BE2C (cell line): Measurements from ENCODE around the gene C19orf25. TPM values are rescaled to one million over a fixed set of nuclear protein-coding genes. Genes with fewer than 3 reads are reported as not detected.

Source experiments
- DNase-seq: peaks from one replicate; pipeline ENCODE4 v3.0.0-alpha.2; 2020
- H3K27me3 ChIP-seq: fragments of 250-450 bp; sonication (Bioruptor Pico); 2 replicates; pipeline ENCODE4 v1.5.1; 2020; ENCODE audit warnings: mild to moderate bottlenecking
- H3K36me3 ChIP-seq: fragments of 250-450 bp; sonication (Bioruptor Pico); 2 replicates; pipeline ENCODE4 v1.5.1; 2020; ENCODE audit warnings: mild to moderate bottlenecking
- H3K4me1 ChIP-seq: fragments of 250-450 bp; sonication (Bioruptor Pico); 2 replicates; pipeline ENCODE4 v1.5.1; 2020
- H3K4me3 ChIP-seq: 2 replicates; pipeline ENCODE4 v1.5.1; 2011; ENCODE audit warnings: low read depth, low read length
- H3K9me3 ChIP-seq: fragments of 250-450 bp; sonication (Bioruptor Pico); 2 replicates; pipeline ENCODE4 v1.5.1; 2020
- polyA plus RNA-seq: library from polyadenylated mRNA; unstranded; fragments of >200 nt; gene quantifications from one replicate; pipeline ENCODE4 v1.2.1, GENCODE V29; 2012; ENCODE audit warnings: low read depth, missing spikeins; ENCODE audit not compliant: insufficient read length, insufficient read depth
- TF ChIP-seq, protein P1 (sequence below): IDR thresholded peaks from 2 replicates; pipeline ENCODE4 v1.5.1; 2012; ENCODE audit warnings: mild to moderate bottlenecking, low read depth, low read length

The C19orf25 gene
- polyA plus RNA-seq: 162 TPM

DNA sequence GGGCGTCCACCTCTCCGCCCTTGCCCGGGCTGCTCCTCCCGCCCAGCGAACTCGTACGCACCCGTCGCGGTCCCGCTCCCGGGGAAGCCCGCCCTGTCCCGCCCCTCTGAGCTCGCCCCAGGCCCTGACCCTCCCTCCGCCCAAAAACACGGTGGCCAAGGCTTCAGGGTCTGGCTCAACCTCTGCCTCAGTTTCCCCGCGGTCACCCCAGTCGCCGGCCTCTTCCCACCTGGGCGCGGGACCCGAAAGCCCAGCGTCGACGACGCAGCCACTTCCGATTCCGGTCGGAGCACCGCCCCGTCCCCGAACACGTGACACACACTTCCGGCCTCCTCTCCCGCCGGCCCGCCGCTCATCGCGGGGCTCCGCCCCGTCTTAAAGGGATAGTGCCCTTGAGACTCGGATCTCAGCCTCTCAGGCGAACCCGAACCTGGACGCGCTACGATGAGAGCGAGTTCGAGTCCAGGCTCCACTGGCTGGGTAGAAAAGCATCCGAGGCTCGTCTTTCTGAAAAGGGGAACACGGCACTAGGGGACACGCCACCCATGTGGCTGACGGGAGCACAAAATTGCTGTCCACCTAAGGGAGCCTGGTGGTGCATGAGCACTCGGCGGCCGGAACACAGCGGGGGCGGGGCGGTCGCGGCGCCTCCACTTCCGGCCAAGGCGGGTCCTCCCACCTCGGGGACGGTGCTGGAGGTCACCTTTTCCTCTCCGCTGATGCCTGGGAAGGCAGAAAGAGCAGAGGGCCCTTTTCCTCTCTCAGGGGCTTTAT lies at the start of gene C19orf25:
TSS of gene C19orf25 (minus strand) at position 282 of the 774 bp plus-strand sequence. CDS start 312 bp downstream, outside the sequence.
- 0 out of 2 replicates have a peak, but pooled peaks cover 2% of the 10 kb centered on the region for H3K36me3 ChIP-seq
- TF ChIP-seq, protein P1, sequence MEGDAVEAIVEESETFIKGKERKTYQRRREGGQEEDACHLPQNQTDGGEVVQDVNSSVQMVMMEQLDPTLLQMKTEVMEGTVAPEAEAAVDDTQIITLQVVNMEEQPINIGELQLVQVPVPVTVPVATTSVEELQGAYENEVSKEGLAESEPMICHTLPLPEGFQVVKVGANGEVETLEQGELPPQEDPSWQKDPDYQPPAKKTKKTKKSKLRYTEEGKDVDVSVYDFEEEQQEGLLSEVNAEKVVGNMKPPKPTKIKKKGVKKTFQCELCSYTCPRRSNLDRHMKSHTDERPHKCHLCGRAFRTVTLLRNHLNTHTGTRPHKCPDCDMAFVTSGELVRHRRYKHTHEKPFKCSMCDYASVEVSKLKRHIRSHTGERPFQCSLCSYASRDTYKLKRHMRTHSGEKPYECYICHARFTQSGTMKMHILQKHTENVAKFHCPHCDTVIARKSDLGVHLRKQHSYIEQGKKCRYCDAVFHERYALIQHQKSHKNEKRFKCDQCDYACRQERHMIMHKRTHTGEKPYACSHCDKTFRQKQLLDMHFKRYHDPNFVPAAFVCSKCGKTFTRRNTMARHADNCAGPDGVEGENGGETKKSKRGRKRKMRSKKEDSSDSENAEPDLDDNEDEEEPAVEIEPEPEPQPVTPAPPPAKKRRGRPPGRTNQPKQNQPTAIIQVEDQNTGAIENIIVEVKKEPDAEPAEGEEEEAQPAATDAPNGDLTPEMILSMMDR: no peak
- H3K4me1 ChIP-seq: peaks cover 3% of the 10 kb centered on the region
- H3K27me3 ChIP-seq: no peaks in the 10 kb centered on the region
- H3K9me3 ChIP-seq: no peaks in the 10 kb centered on the region
- peak; percentile 96 for DNase-seq
- H3K4me3 ChIP-seq: peak within 1 kb of the TSS; percentile 77

GRCh38 chr19:1527650-1528309 lies 48.8 kb upstream of the C19orf25 start:
- TF ChIP-seq, protein P1: no peak
- H3K4me3 ChIP-seq: no peak overlapping the region

DNA sequence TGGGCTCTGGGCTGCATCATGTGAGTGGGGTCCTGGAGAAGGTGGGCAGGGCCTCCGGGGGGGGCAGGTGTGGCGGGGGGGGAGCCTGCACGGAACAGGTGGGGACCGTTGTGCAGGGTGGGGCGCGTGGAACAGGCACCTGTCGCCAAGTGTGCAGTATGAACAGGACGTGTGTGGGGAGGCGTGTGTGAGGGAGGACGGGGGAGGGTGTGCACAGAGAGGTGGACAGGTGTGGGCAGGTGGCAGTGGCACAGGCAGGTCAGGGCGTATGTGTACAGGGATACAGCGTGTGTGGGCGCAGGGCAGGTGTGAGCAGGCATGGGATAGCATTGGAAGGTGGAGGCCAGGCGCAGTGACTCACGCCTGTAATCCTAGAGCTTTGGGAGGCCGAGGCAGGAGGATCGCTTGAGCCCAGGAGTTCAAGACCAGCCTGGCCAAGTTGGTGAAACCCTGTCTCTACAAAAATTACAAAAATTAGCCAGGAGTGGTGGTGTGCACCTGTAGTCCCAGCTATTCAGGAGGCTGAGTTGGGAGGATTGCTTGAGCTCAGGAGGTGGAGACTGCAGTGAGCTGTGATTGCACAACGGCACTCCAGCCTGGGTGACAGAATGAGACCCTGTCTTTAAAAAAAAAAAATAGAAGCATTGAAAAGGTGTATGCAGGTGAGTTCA lies 48.1 kb upstream of the C19orf25 start:
- Histone ChIP-seq H3K9me3 (no peaks in the 10 kb centered on the region), H3K4me1 (no peaks in the 10 kb centered on the region), H3K27me3 (peaks cover 65% of the 10 kb centered on the region), H3K36me3 (no peaks in the 10 kb centered on the region), H3K4me3 (no peak overlapping the region)
- no peak for DNase-seq
- TF ChIP-seq, protein P1: no peak

More at GRCh38 chr19:1527650-1528309, 48.8 kb upstream of the C19orf25 start:
- no peaks in the 10 kb centered on the region for H3K4me1 ChIP-seq
- H3K36me3 ChIP-seq: no peaks in the 10 kb centered on the region
- peaks cover 63% of the 10 kb centered on the region for H3K27me3 ChIP-seq
- no peaks in the 10 kb centered on the region for H3K9me3 ChIP-seq
- DNase-seq: no peak

- no peaks in the 10 kb centered on the region for H3K4me1 ChIP-seq
- peaks cover 56% of the 10 kb centered on the region for H3K27me3 ChIP-seq
- no peaks in the 10 kb centered on the region for H3K9me3 ChIP-seq
- H3K36me3 ChIP-seq: no peaks in the 10 kb centered on the region
- DNase-seq: no peak
- no peak overlapping the region for H3K4me3 ChIP-seq
- TF ChIP-seq, protein P1: no peak
Measured at GRCh38 chr19:1526066-1526778, 47.2 kb upstream of the C19orf25 start.

- Histone ChIP-seq H3K9me3 (no peaks in the 10 kb centered on the region), H3K4me3 (no peak overlapping the region), H3K27me3 (peaks cover 50% of the 10 kb centered on the region), H3K4me1 (no peaks in the 10 kb centered on the region), H3K36me3 (no peaks in the 10 kb centered on the region)
- TF ChIP-seq, protein P1: no peak
- DNase-seq: no peak
Measured at GRCh38 chr19:1525343-1525742, 46.3 kb upstream of the C19orf25 start.
